Measurements from ENCODE around the gene TMTC3. TPM values are rescaled to one million over a fixed set of nuclear protein-coding genes. Genes with fewer than 3 reads are reported as not detected.

Gene TMTC3
- polyA plus RNA-seq, 1 of the 3 experiments (the other 2 are of a cell fraction) = 2.8 TPM

DNA sequence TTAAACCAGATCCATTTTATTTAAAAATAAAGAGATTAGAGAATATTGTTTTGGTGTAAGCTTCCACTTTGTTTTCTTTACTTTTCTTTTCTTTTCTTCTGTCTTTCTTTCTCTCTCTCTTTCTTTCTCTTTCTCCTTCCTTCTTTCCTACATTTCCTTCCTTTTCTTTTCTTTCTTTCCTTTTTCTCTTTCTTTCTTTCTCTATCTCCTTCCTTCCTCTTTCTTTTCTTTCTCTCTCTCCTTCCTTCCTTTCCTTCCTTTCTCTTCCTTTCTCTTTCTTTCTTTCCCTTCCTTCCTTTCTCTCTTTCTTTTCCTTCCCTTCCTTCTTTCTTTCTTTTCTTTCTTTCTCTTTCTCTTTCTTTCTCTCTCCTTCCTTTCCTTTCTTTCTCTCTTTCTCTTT is 100.8 kb downstream of the TMTC3 start (continued):
- TF ChIP-seq, protein P1, sequence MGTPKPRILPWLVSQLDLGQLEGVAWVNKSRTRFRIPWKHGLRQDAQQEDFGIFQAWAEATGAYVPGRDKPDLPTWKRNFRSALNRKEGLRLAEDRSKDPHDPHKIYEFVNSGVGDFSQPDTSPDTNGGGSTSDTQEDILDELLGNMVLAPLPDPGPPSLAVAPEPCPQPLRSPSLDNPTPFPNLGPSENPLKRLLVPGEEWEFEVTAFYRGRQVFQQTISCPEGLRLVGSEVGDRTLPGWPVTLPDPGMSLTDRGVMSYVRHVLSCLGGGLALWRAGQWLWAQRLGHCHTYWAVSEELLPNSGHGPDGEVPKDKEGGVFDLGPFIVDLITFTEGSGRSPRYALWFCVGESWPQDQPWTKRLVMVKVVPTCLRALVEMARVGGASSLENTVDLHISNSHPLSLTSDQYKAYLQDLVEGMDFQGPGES (IDR thresholded peaks at IDR 0.05; ENCODE audit: low read depth, low read length) = no peak
- TF ChIP-seq RAD21 (IDR thresholded peaks at IDR 0.05; ENCODE audit: low read length) = no peak
- no peak for TF ChIP-seq EP300 (IDR thresholded peaks at IDR 0.05; ENCODE audit: borderline replicate concordance in 1 of 2, low read depth in 1 of 2, low read length in 1 of 2)
- TF ChIP-seq ELF1 (IDR thresholded peaks at IDR 0.05) = no peak
- no peak for TF ChIP-seq TAF1 (IDR thresholded peaks at IDR 0.05; ENCODE audit: borderline replicate concordance, low read depth, low read length)
- TF ChIP-seq TEAD4 (IDR thresholded peaks at IDR 0.05; ENCODE audit: borderline replicate concordance, insufficient read depth) = no peak
- no peak for TF ChIP-seq SMC3 (IDR thresholded peaks at IDR 0.05; ENCODE audit: low read depth, low read length)

DNA sequence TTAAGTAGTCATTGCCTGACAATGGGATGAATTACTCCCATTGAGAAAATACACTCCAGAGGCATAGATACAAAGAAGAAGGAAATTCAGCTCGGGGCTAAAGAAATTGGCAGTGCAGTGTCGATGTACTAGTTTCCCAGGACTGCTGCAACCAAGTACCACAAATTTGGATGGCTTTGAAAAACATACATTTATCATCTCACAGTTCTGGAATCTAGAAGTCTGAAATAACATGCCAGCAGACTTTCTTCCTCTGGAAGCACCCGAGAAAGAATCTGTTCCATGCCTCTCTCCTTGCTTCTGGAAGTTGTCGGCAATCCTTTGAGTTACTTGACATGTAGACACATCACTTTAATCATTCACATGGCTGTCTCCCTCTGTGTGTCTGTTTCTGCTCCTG is 101.9 kb downstream of the TMTC3 start:
- TF ChIP-seq, protein P2, sequence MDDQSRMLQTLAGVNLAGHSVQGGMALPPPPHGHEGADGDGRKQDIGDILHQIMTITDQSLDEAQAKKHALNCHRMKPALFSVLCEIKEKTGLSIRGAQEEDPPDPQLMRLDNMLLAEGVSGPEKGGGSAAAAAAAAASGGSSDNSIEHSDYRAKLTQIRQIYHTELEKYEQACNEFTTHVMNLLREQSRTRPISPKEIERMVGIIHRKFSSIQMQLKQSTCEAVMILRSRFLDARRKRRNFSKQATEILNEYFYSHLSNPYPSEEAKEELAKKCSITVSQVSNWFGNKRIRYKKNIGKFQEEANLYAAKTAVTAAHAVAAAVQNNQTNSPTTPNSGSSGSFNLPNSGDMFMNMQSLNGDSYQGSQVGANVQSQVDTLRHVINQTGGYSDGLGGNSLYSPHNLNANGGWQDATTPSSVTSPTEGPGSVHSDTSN (IDR thresholded peaks at IDR 0.05) = peak; percentile 48; the same call in 1 of the 2 replicates
- TF ChIP-seq RFX5 (IDR thresholded peaks at IDR 0.05; ENCODE audit: low read length) (no peak), TCF12 (IDR thresholded peaks at IDR 0.05) (peak; percentile 63; the same call in 1 of the 2 replicates)
- Histone ChIP-seq H3K9ac (no peak overlapping the region), H3F3A (replicated peaks; ENCODE audit: insufficient read depth) (peaks cover 47% of the 10 kb centered on the region), H3K4me2 (no peak overlapping the region), H3K9me3 (no peaks in the 10 kb centered on the region), H3K27me3 (ENCODE audit: insufficient read depth) (no peaks in the 10 kb centered on the region), H3K27ac (ENCODE audit: low read depth in 2 of 2, low read length in 1 of 2) (peak overlapping the region in 1 of 2 experiments; percentile 95; a peak in 2 of 4 replicates), H3K4me1 (ENCODE audit: control insufficient read depth in 1 of 2, insufficient read depth in 2 of 2, low read depth in 1 of 2, low read length in 1 of 2) (peaks cover 0 to 33% of the 10 kb centered on the region in 2 experiments; a peak in 3 of 4 replicates), H3K36me3 (replicated peaks in 1 of 2; ENCODE audit: control insufficient read depth in 1 of 2, insufficient read depth in 2 of 2, low read length in 1 of 2) (peaks cover 0 to 4% of the 10 kb centered on the region in 2 experiments), H3K4me3 (ENCODE audit: low read depth in 2 of 2, low read length in 1 of 2) (no peak overlapping the region), H3K9me2 (no peaks in the 10 kb centered on the region), H2AFZ (ENCODE audit: low read depth) (no peak overlapping the region), H4K20me1 (ENCODE audit: insufficient read depth) (no peaks in the 10 kb centered on the region), H3K79me2 (ENCODE audit: insufficient read depth) (no peaks in the 10 kb centered on the region)
- CTCF ChIA-PET = no interaction called here
- POLR2A ChIA-PET = no interaction called here
- WGBS (ENCODE audit: low lambda C conversion rate) = 86% methylated on average over 4 of the region's 4 CpGs
- DNase-seq = no peak

DNA sequence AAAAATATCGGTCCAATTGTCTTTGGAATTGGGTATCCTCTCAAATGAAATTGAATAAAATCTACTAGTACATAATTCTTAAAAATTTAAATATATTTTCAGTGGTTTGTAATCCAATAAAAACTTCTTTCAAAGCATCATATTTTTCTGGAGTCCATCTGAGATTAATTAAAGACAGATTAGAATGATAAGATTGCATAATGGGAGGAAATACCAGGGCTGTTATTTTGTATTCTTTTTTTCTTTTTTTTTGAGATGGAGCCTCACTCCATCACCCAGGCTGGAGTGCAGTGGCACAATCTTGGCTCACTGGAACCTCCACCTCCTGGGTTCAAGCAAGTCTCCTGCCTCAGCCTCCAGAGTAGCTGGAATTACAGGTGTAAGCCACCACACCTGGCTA is 103.8 kb downstream of the TMTC3 start:
- WGBS (ENCODE audit: low lambda C conversion rate) = 24% methylated on average over 1 of the region's 1 CpG
- Histone ChIP-seq H3K4me3 (ENCODE audit: low read depth in 2 of 2, low read length in 1 of 2) (no peak overlapping the region), H4K20me1 (ENCODE audit: insufficient read depth) (no peaks in the 10 kb centered on the region), H3K79me2 (ENCODE audit: insufficient read depth) (no peaks in the 10 kb centered on the region), H3K36me3 (replicated peaks in 1 of 2; ENCODE audit: control insufficient read depth in 1 of 2, insufficient read depth in 2 of 2, low read length in 1 of 2) (no peaks in the 10 kb centered on the region), H3K9ac (no peak overlapping the region), H3K27me3 (ENCODE audit: insufficient read depth) (no peaks in the 10 kb centered on the region), H2AFZ (ENCODE audit: low read depth) (no peak overlapping the region), H3F3A (replicated peaks; ENCODE audit: insufficient read depth) (peaks cover 47% of the 10 kb centered on the region), H3K27ac (ENCODE audit: low read depth in 2 of 2, low read length in 1 of 2) (peak overlapping the region; percentile 34 to 90; a peak in 2 of 4 replicates), H3K4me1 (ENCODE audit: control insufficient read depth in 1 of 2, insufficient read depth in 2 of 2, low read depth in 1 of 2, low read length in 1 of 2) (peaks cover 0 to 33% of the 10 kb centered on the region in 2 experiments; a peak in 3 of 4 replicates), H3K4me2 (no peak overlapping the region), H3K9me3 (no peaks in the 10 kb centered on the region; the same call in 1 of the 2 replicates), H3K9me2 (no peaks in the 10 kb centered on the region)
- no peak for DNase-seq
- POLR2A ChIA-PET = no interaction called here
- CTCF ChIA-PET = no interaction called here
- TF ChIP-seq, protein P3, sequence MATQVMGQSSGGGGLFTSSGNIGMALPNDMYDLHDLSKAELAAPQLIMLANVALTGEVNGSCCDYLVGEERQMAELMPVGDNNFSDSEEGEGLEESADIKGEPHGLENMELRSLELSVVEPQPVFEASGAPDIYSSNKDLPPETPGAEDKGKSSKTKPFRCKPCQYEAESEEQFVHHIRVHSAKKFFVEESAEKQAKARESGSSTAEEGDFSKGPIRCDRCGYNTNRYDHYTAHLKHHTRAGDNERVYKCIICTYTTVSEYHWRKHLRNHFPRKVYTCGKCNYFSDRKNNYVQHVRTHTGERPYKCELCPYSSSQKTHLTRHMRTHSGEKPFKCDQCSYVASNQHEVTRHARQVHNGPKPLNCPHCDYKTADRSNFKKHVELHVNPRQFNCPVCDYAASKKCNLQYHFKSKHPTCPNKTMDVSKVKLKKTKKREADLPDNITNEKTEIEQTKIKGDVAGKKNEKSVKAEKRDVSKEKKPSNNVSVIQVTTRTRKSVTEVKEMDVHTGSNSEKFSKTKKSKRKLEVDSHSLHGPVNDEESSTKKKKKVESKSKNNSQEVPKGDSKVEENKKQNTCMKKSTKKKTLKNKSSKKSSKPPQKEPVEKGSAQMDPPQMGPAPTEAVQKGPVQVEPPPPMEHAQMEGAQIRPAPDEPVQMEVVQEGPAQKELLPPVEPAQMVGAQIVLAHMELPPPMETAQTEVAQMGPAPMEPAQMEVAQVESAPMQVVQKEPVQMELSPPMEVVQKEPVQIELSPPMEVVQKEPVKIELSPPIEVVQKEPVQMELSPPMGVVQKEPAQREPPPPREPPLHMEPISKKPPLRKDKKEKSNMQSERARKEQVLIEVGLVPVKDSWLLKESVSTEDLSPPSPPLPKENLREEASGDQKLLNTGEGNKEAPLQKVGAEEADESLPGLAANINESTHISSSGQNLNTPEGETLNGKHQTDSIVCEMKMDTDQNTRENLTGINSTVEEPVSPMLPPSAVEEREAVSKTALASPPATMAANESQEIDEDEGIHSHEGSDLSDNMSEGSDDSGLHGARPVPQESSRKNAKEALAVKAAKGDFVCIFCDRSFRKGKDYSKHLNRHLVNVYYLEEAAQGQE (IDR thresholded peaks at IDR 0.05; ENCODE audit: low read depth, low read length) = no peak
- TF ChIP-seq NRF1 (IDR thresholded peaks at IDR 0.05; ENCODE audit: low read depth, low read length) = no peak
- TF ChIP-seq, protein P4, sequence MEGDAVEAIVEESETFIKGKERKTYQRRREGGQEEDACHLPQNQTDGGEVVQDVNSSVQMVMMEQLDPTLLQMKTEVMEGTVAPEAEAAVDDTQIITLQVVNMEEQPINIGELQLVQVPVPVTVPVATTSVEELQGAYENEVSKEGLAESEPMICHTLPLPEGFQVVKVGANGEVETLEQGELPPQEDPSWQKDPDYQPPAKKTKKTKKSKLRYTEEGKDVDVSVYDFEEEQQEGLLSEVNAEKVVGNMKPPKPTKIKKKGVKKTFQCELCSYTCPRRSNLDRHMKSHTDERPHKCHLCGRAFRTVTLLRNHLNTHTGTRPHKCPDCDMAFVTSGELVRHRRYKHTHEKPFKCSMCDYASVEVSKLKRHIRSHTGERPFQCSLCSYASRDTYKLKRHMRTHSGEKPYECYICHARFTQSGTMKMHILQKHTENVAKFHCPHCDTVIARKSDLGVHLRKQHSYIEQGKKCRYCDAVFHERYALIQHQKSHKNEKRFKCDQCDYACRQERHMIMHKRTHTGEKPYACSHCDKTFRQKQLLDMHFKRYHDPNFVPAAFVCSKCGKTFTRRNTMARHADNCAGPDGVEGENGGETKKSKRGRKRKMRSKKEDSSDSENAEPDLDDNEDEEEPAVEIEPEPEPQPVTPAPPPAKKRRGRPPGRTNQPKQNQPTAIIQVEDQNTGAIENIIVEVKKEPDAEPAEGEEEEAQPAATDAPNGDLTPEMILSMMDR (IDR thresholded peaks at IDR 0.05) = no peak
- TF ChIP-seq, protein P1 (IDR thresholded peaks at IDR 0.05; ENCODE audit: low read depth, low read length) = no peak
- peak; percentile 52; the same call in 1 of the 2 replicates for TF ChIP-seq NFIC (IDR thresholded peaks at IDR 0.05; ENCODE audit: borderline replicate concordance)
- peak; percentile 19; the same call in 1 of the 2 replicates for TF ChIP-seq FOSL2 (IDR thresholded peaks at IDR 0.05; ENCODE audit: borderline replicate concordance, low read depth)
- TF ChIP-seq POLR2AphosphoS5 (IDR thresholded peaks at IDR 0.05; ENCODE audit: low read depth, low read length) = peak; percentile 22; the same call in 1 of the 2 replicates
- no peak for TF ChIP-seq FOXJ3 (CRISPR knock-in tag; IDR thresholded peaks at IDR 0.05)

All from SK-N-SH (cell line).